Measurements from ENCODE around the gene FGFR3.
A peak's percentile ranks its signal among the peaks of the same experiment; 100 is the strongest.

Gene FGFR3

GRCh38 chr4:1803523-1804423 is 10.7 kb downstream of the FGFR3 start:
- no peak for DNase-seq

- no peak for DNase-seq
Measured at GRCh38 chr4:1804638-1805492, 11.8 kb downstream of the FGFR3 start.

GRCh38 chr4:1805493-1806222 is 12.6 kb downstream of the FGFR3 start:
- no peak for DNase-seq

- DNase-seq = no peak
Measured at GRCh38 chr4:1806223-1806564, 13.1 kb downstream of the FGFR3 start.

- DNase-seq = no peak
Measured at GRCh38 chr4:1806596-1807331, 13.7 kb downstream of the FGFR3 start.

- DNase-seq = no peak
Measured at GRCh38 chr4:1807332-1807777, 14.3 kb downstream of the FGFR3 start.

GRCh38 chr4:1808396-1808795 is 15.3 kb downstream of the FGFR3 start:
- no peak for DNase-seq

- no peak for DNase-seq
Measured at GRCh38 chr4:1808851-1809753, 16.0 kb downstream of the FGFR3 start.

GRCh38 chr4:1809754-1810502 is 16.8 kb downstream of the FGFR3 start:
- DNase-seq = peak; percentile 11

GRCh38 chr4:1810765-1811164 is 17.7 kb downstream of the FGFR3 start:
- DNase-seq = no peak

- no peak for DNase-seq
Measured at GRCh38 chr4:1812720-1813119, 19.6 kb downstream of the FGFR3 start.

- no peak for DNase-seq
Measured at GRCh38 chr4:1813231-1813630, 20.1 kb downstream of the FGFR3 start.

- DNase-seq = no peak
Measured at GRCh38 chr4:1813915-1814314, 20.8 kb downstream of the FGFR3 start.

- DNase-seq = no peak
Measured at GRCh38 chr4:1814453-1814852, 21.4 kb downstream of the FGFR3 start.

- no peak for DNase-seq
Measured at GRCh38 chr4:1815096-1815996, 22.3 kb downstream of the FGFR3 start.

GRCh38 chr4:1815997-1816860 is 23.1 kb downstream of the FGFR3 start:
- DNase-seq = no peak

GRCh38 chr4:1819284-1819683 is 26.2 kb downstream of the FGFR3 start:
- no peak for DNase-seq

GRCh38 chr4:1819816-1820215 is 26.7 kb downstream of the FGFR3 start:
- no peak for DNase-seq
